ENCODE results near the gene CREB5.

- no peak for TF ChIP-seq CTCF (conservative IDR thresholded peaks at IDR 0.05; ENCODE audit: low read length)
- TF ChIP-seq EZH2phosphoT487 (IDR thresholded peaks at IDR 0.05; ENCODE audit: borderline replicate concordance) = no peak
Observed at GRCh38 chr7:28378574-28379149, 33.7 kb upstream of the CREB5 start.

Measured in Loucy (cell line).